Measurements from ENCODE around the gene TC2N.

Gene TC2N

DNA sequence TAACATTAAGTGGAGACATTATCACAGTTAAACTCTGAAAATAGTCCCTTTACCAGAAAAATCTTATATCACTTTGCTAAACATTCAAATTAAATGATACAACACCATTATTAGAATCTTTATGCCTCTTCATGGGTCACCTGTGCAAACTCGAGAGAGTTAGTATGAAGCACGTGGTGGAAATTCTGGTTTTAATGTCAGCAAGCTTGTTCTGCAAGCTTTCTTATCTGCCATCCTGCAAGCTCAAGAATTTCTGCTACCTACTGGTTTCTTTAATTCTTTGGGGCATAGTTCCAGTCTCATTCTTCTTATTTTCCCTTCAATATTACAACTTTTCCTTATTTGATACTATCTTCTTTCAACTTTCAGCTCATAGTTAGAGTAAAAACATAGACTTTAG lies 136.3 kb downstream of the TC2N start:
- Histone ChIP-seq H3K4me1 (ENCODE audit: insufficient read depth, low read length) (no peaks in the 10 kb centered on the region), H3K36me3 (ENCODE audit: insufficient read depth, low read length) (no peaks in the 10 kb centered on the region), H3K9me3 (ENCODE audit: control insufficient read depth, insufficient read depth, low read length) (no peaks in the 10 kb centered on the region), H3K9ac (ENCODE audit: low read depth, low read length) (no peak overlapping the region)

- Histone ChIP-seq H3K4me1 (ENCODE audit: insufficient read depth, low read length) (no peaks in the 10 kb centered on the region), H3K36me3 (ENCODE audit: insufficient read depth, low read length) (no peaks in the 10 kb centered on the region), H3K9me3 (ENCODE audit: control insufficient read depth, insufficient read depth, low read length) (no peaks in the 10 kb centered on the region), H3K9ac (ENCODE audit: low read depth, low read length) (no peak overlapping the region)
These were observed 137.6 kb downstream of the TC2N start for GRCh38 chr14:91729756-91730155.

All from ES-I3 (cell line).